Activated B cell treated with CpG ODN at 0.5 μM for 24 hours (primary cell): ENCODE data around the gene TSPAN7. TPM values are rescaled to one million over a fixed set of nuclear protein-coding genes. Genes with fewer than 3 reads are reported as not detected.

Source experiments
- ATAC-seq: fragments of 200-7000 bp; cut with Tn5 transposase; one replicate; pipeline ENCODE4 v1.10.0; 2021; ENCODE audit warnings: low read depth, mild to moderate bottlenecking, moderate library complexity
- CTCF ChIA-PET: fragments of 350-600 bp; sonication (Branson Sonifier 250); formaldehyde crosslinking; loops from one replicate; lab custom pipeline; 2021; ENCODE audit warnings: antibody characterized with exemption; lab: Charles Lee
- POLR2A ChIA-PET: fragments of 350-600 bp; sonication (Branson Sonifier 250); formaldehyde crosslinking; loops from one replicate; lab custom pipeline; 2021; ENCODE audit warnings: antibody characterized with exemption; lab: Charles Lee
- DNase-seq: peaks from one replicate; pipeline ENCODE4 v3.0.0; 2022
- H3K27ac Mint-ChIP-seq: one replicate; pipeline ENCODE4 v1.8.0; 2020; ENCODE audit warnings: mixed read lengths
- H3K27me3 Mint-ChIP-seq: one replicate; pipeline ENCODE4 v1.8.0; 2021; ENCODE audit warnings: mixed read lengths
- H3K36me3 Mint-ChIP-seq: one replicate; pipeline ENCODE4 v1.8.0; 2021; ENCODE audit warnings: low read depth, mixed read lengths
- H3K4me1 Mint-ChIP-seq: one replicate; pipeline ENCODE4 v1.8.0; 2021; ENCODE audit warnings: mixed read lengths
- H3K4me3 Mint-ChIP-seq: one replicate; pipeline ENCODE4 v1.8.0; 2020; ENCODE audit warnings: mild to moderate bottlenecking, mixed read lengths
- H3K9me3 Mint-ChIP-seq: one replicate; pipeline ENCODE4 v1.8.0; 2020; ENCODE audit warnings: mixed read lengths
- CTCF ChIP-seq: fragments of 200-600 bp; IDR thresholded peaks from one replicate; pipeline ENCODE4 v1.8.0; 2022; ENCODE audit warnings: antibody characterized with exemption, mild to moderate bottlenecking
- intact Hi-C: fragments of 100-400 bp; cut with micrococcal nuclease; formaldehyde crosslinking; loops from one replicate; pipeline ENCODE4 v1.15.1; 2024
- total RNA-seq: library from RNA; stranded (reverse); gene quantifications from 2 replicates; pipeline ENCODE4 v1.2.3, GENCODE V29; 2022

TSPAN7 gene
- total RNA-seq, 1 donor from 2014 or later, result not detected

- H3K9me3 Mint-ChIP-seq, result no peaks in the 10 kb centered on the region
- no peak overlapping the region for H3K27ac Mint-ChIP-seq
- ChIA-PET POLR2A (no interaction called here), CTCF (no interaction called here)
- DNase-seq (no peak), ATAC-seq (no peak)
- H3K27me3 Mint-ChIP-seq, result no peaks in the 10 kb centered on the region
- H3K36me3 Mint-ChIP-seq, result no peaks in the 10 kb centered on the region
- no peak for TF ChIP-seq CTCF
- no peaks in the 10 kb centered on the region for H3K4me1 Mint-ChIP-seq
- intact Hi-C loops, result no loop called here
- H3K4me3 Mint-ChIP-seq, result no peak overlapping the region
Observed at GRCh38 chrX:38552721-38553120, 8.6 kb upstream of the TSPAN7 start.

DNA sequence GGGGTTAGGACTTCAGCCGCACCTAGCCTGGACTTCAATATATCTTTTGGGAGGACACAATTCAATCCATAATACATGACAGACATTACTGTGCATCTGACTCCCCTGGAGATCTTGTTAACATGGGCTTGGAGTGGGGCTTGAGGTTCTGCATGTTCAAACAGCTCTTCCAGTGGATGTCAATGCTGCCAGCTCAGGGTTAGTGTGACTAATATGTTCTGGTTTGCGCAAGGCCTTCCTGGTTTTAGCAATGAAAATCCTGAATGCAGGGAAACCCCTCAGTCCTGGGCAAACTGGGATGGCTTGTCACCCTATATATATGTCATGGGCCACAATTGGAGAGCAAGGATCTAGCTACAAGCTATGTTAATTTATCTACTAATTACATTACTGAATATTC, 2.7 kb upstream of the TSPAN7 start:
- H3K4me3 Mint-ChIP-seq, result no peak overlapping the region
- H3K27ac Mint-ChIP-seq, result no peak overlapping the region
- intact Hi-C loops, result no loop called here
- ChIA-PET CTCF (no interaction called here), POLR2A (no interaction called here)
- no peaks in the 10 kb centered on the region for H3K9me3 Mint-ChIP-seq
- TF ChIP-seq CTCF, result no peak
- peaks cover 2% of the 10 kb centered on the region for H3K27me3 Mint-ChIP-seq
- no peaks in the 10 kb centered on the region for H3K36me3 Mint-ChIP-seq
- H3K4me1 Mint-ChIP-seq, result peaks cover 7% of the 10 kb centered on the region
- DNase-seq, result no peak
- ATAC-seq, result no peak

DNA sequence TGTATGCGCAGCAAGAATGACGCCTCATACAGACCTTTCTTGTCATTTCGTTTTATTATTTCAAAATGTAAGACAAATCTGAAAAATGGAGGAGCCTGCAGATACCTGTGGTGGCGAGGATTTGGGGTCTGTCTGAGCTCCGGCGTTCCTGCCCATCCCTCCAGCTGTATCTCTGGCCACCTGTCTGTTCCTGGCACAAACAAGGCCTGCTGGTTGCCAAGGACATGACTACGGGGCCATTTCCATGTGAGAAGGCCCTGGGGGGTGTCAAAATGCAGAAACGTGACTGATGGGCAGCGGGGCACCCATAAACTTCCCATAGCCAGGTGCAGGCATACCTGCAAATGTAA, 591 bp upstream of the TSPAN7 start:
- no peak overlapping the region for H3K27ac Mint-ChIP-seq
- TF ChIP-seq CTCF, result no peak
- peak overlapping the region; percentile 67 for H3K4me3 Mint-ChIP-seq
- intact Hi-C loops, result no loop called here
- H3K4me1 Mint-ChIP-seq, result peaks cover 7% of the 10 kb centered on the region
- no peaks in the 10 kb centered on the region for H3K36me3 Mint-ChIP-seq
- no peak for DNase-seq
- no peak for ATAC-seq
- H3K27me3 Mint-ChIP-seq, result peaks cover 2% of the 10 kb centered on the region
- ChIA-PET CTCF (no interaction called here), POLR2A (no interaction called here)
- no peaks in the 10 kb centered on the region for H3K9me3 Mint-ChIP-seq

- H3K4me1 Mint-ChIP-seq, result peaks cover 7% of the 10 kb centered on the region
- no peak overlapping the region for H3K27ac Mint-ChIP-seq
- intact Hi-C loops, result no loop called here
- H3K36me3 Mint-ChIP-seq, result no peaks in the 10 kb centered on the region
- ChIA-PET CTCF (no interaction called here), POLR2A (no interaction called here)
- peak overlapping the region; percentile 80 for H3K4me3 Mint-ChIP-seq
- DNase-seq (no peak), ATAC-seq (no peak)
- H3K27me3 Mint-ChIP-seq, result peaks cover 2% of the 10 kb centered on the region
- no peak for TF ChIP-seq CTCF
- H3K9me3 Mint-ChIP-seq, result no peaks in the 10 kb centered on the region
Observed at GRCh38 chrX:38561951-38562719, 793 bp downstream of the TSPAN7 start.

DNA sequence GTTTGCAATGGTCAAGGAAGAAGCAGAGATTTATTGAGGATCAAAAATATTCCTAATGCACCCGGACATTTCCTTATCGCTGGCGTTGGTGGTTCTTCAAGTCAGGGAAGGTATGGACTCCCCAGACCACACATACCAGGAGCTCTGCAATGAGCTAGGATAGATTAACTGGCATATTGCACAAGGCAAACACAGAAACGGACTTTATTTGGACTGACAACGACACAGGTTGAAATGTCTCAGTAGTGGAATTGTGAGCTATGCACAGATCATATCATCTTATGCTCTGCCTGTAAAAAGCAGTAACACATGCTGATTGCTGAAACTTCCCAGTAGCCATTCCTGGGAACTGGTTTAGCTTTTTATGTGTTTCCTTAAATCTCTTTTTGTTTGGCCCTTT, 1.7 kb downstream of the TSPAN7 start:
- ATAC-seq (no peak), DNase-seq (no peak)
- Mint-ChIP-seq H3K27ac (no peak overlapping the region), H3K4me3 (no peak overlapping the region), H3K9me3 (no peaks in the 10 kb centered on the region), H3K36me3 (no peaks in the 10 kb centered on the region), H3K27me3 (peaks cover 2% of the 10 kb centered on the region), H3K4me1 (peaks cover 7% of the 10 kb centered on the region)
- ChIA-PET CTCF (no interaction called here), POLR2A (no interaction called here)
- no peak for TF ChIP-seq CTCF
- intact Hi-C loops, result no loop called here
